ENCODE results near the gene GJC2. TPM values are rescaled to one million over a fixed set of nuclear protein-coding genes. Genes with fewer than 3 reads are reported as not detected.

The GJC2 gene
- 6.5 and 14.3 TPM in 2 replicates for total RNA-seq

DNA sequence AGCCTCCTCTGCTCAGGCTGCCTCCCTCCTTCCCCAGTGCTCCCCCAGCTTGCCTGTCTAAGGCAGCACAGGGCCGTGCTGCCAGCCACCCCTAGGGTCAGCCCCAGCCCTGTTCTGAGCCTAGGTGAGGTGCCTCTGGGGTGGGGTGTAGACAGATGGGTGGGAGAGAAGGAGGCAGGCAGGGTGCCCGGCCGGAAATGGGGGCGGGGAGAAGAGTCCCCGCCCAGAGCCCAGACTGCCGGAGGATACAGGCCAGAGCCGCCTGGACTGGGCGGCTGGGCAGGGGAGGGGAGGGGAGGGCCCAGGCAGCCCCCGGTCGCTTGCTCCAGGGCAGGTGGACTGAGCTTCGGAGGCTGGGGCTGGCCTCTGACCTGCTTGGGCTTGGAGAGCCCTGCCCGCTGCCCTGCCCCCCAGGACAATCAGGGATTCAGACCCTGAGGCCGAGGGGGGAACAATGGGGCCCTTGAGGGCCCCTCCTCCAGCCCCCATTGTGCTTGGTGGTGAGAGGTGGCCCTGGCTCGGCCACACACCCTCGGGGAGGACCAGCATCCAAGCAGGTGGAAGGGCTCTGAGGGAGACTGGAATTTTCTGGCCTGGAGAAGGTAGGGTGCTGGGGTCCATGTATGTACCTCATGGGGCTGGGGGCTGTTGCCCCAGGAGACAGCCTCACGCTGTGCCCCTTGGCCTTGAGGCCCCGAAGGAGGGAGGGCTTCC, at the start of gene GJC2:
Gene GJC2, plus strand, starts transcription at position 525 of the 714 bp plus-strand sequence. CDS start 7,829 bp downstream, outside the sequence.

DNA sequence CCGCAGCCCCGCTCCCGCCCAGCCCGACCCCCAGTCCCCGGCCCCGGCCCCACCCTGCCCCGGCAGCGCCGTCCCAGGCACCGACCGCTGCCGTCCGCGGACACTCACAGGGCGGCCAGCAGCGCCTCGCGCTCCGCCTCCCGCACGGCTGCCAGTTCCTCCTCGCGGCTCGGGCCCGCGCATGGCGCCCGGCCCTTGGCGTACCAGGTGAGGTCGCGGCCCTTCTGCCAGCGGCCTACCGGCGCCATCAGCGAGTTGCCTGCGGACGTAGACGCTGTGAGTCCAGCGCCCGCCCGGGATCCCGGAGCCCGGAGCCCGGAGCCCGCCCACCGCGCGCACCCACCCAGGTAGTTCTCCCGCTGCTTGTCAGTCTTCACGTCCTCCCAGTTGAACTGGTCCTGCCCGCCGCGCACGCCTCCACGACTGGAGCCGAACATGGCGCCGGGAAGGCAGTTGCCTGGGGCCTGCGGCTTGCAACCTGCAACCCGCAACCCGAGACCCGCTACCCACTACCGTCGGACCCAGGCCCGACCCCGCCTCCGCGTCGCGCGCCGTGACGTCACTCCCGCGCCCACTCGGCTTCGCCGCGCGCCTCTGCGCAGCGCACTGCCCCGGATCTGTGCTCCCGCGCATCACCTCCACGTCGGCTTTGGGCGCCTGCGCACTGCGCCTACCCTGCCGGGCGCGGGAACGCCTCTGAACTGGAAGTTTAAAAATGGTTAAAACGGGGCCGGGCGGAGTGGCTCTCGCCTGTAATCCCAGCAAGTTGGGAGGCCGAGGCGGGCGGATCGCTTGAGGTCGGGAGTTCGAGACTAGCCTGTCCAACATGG, 46.7 kb upstream of the GJC2 start, which contains the start of gene C1orf35:
Gene C1orf35, minus strand, starts transcription at position 535 of the 830 bp plus-strand sequence. Its CDS starts 98 bp downstream, at position 437.

DNA sequence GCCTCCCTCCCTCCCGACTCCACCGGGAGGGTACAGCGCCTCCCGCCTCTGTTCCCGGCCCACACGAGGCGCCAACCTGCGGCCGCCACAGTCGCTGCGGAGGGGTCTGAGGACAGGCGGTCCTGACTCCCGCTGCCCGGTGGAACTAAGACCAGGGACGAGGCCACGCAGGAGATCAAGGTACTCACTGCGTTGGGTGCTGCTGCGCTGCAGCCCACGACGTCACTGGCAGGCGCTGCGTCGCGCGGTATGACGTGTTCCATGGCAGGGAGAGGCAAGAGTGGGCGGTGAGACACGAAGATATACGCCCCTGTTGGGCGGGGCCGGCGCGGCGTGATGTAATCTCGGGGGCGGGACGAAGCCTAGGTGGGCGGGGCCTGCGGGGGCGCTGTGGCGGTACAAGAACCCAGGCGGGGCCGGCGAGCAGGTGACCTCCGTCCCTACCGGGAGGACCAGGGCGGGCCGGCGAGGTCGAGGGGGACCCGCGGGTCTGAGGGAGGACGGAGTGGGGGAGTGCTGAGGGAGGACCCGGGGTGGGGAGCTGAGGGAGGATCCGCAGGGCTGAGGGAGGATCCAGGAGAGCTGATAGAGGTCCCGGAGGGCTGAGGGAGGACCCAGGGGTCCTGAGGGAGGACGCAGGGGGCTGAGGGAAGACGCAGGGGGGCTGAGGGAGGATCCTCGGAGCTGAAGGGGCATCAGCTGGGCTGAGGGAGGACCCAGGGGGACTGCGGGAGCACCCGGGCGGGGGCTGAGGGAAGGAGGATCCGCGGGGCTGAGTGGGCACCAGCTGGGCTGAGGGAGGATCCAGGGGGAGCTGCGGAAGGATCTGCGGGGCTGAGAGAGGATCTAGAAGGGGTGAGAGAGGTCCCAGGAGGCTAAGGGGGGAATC, 40.4 kb upstream of the GJC2 start, which contains the start of gene MRPL55:
Gene MRPL55, minus strand, starts transcription at position 227 of the 889 bp plus-strand sequence. CDS start 1,039 bp downstream, outside the sequence.

DNA sequence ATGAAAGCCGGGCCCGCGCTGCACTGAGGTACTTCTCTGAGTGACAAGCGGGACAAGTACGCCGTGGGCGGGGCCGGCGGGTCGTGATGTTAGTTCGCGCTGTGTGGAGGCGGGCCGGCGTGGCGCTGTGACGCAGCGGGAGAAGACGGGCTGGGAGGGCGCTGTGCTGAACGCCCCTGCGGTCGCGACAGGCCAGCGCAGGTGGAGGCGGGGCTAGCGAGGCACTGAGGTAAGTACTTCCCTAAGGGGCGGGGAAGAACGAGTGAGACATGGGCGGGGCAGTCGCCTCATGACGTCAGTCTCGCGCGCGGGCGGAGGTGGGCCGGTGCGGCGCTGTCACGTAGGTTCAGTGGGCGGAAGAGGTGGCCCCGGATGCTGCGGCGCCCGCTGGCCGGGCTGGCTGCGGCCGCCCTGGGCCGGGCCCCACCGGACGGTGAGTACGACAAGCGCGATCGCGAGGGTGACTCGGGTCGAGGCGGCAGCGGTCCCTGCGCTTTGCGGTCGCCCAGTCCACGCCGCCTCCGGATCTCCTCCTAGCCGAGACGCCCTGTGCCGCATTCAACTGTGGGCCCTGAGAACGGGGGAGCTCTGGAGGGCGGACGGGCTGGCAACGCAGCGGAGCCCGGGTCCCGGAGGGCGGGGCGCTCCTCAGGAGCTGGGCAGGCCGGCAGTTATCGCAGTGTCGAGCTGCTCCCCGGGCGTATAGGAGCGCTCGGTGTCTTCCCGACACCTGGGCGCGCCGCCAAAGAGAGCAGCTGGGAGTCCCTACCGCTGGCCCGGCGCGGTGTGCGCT, 9.6 kb upstream of the GJC2 start, which contains the start of gene GUK1:
Gene GUK1, plus strand, starts transcription at position 349 of the 793 bp plus-strand sequence. Its CDS starts 24 bp downstream, at position 373.

DNA sequence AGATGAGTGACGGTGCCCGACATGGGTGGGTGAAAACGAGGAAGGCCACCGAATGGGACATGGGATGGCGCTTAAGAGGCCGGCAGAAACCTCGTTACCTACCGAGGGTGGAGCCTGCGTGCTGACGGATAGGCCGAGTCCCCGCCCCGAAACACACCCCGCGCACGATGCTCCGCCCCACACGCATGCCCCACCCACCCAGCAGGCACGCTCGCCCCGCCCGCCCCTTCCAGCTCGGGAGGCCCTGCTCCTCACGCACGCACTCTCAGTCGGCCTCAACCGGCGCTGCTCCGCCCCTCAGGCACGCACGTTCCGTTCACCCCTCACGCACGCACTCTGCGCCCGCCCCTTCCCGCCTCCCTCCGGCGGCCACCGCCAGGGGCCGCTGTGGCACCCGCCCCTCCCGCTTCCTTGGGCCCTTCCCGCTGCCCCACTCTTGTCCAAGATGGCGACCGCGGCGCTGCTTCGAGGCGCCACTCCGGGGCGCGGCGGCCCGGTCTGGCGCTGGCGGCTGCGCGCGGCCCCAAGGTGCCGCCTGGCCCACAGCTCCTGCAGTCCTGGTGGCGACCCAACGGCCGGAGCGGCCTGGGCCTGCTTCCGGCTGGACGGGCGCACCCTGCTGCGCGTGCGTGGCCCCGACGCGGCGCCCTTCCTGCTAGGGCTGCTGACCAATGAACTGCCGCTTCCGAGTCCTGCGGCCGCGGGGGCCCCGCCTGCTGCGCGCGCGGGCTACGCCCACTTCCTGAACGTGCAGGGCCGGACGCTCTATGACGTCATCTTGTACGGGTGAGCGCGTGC, 15.8 kb downstream of the GJC2 start, which contains the start of gene IBA57:
Gene IBA57, plus strand, starts transcription at position 433 of the 798 bp plus-strand sequence. Its CDS starts 13 bp downstream, at position 446.

DNA sequence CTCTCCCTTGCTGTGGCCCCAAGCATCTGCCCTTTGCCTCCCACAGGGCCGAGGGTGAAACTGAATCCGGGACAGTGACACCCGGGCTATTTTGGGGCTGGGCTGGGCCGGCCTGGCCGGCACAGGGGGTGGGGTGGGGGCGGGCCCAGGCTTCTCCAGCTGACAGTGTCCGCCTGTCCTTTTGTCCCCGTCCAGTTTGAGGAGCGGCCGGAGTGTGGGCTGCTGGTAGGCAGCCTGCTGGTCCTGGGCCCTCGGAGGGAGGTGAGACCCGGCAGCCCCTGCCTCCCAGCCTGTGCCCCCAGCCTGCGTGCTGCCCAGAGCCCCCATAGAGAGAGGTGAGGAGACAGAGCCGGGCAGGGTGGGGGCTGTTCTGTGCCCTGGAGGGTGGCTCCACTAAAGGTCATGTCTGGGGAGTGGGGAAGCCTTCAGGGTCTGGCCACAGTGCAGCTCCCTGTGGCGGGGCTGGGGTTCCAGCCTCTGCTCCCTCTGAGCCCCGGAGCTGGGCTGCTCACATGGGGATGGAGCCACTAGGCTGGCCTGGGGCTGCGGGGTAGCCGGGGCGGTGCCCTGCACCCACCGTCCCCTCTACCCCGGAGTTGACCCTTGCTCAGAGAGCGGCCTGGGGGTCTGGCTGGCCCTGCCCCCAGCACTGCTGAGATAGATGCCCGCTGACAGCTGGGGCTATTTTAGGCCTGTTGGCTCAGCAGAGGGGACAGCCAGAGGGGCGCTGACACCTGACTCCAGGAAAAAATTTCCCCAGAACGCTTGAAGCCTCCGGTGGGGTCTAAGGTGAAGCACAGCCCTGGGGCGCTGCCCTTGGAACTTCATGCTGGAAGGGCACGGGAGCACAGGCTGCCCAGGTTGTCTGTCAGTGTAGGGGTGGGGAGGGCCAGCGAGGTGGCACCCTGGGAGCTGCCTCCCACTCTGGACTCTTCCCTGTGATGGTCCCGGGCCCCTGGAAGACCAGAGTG, 58.4 kb downstream of the GJC2 start, which contains the start of gene OBSCN:
Gene OBSCN, plus strand, starts transcription at position 194 of the 971 bp plus-strand sequence. CDS start 3,740 bp downstream, outside the sequence.

Other genes starting within 250 kb of the GJC2 start
- 0.26 and 0.33 TPM in 2 replicates for gene WNT9A, start 202.0 kb upstream of the GJC2 start, total RNA-seq
- not detected in 2 replicates for gene WNT3A, start 142.9 kb upstream of the GJC2 start, total RNA-seq
- 214 and 245 TPM in 2 replicates for gene ARF1, start 67.2 kb upstream of the GJC2 start, total RNA-seq
- gene C1orf35, start 46.6 kb upstream of the GJC2 start, total RNA-seq = 5.2 and 7.4 TPM in 2 replicates
- 29.2 and 32.7 TPM in 2 replicates for gene MRPL55, start 40.6 kb upstream of the GJC2 start, total RNA-seq
- gene GUK1, start 9.7 kb upstream of the GJC2 start, total RNA-seq = 604 and 675 TPM in 2 replicates
- gene IBA57, start 15.9 kb downstream of the GJC2 start, total RNA-seq = 6.5 and 8.3 TPM in 2 replicates
- gene OBSCN, start 58.1 kb downstream of the GJC2 start, total RNA-seq = 4.1 and 8.9 TPM in 2 replicates